Measurements from ENCODE around the gene SMARCA1.
"Not testable (repeated sequence)": the region's sequence is repeated elsewhere in the genome, so short reads cannot be mapped to it uniquely, and the experiment has no call there.

The SMARCA1 gene

DNA sequence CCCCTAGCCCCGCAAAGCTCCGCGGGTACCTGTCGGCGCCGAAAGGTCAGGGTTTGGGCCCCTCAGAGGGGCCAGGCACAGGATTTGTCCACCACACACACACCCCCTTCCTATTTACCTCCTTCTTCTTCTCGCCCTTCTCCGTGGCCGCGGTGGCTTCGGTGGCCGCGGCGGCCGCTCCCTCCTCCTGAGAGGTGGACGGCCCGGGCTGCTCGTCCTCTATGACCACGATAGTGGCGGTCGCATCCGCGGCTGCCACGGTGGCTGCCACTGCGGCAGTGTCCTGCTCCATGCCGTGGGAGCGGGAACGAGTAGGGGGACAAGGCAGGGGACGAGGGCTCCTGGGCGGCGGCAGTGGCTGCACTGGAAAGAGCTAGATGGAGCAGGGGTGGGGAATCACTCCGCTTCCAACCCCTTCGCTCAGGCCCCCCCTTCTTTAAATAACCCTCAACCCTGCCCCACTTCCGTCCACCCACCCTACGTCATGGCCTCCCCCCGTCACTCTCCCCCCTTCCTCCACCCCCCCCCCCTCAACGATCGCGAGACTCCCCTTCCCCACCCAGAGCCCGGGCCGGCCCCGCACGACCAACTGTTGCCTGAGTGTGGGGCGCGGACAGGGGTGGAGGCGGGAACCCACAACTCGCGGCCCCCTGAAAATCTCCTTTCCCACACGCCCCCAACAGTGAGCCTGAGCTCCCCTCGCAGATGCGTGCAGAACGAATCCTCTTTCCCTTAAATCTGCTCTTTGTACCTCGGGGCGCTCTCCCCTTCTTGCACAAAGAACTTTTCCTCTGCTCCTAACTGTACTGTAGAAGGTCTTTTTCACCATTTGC, at the start of gene SMARCA1:
SMARCA1 (minus strand) TSS at position 412 of the 833 bp plus-strand sequence; CDS start at position 292, 120 bp downstream.
- DNase-seq (ENCODE audit: low read depth in 2 of 2) = no peak

DNA sequence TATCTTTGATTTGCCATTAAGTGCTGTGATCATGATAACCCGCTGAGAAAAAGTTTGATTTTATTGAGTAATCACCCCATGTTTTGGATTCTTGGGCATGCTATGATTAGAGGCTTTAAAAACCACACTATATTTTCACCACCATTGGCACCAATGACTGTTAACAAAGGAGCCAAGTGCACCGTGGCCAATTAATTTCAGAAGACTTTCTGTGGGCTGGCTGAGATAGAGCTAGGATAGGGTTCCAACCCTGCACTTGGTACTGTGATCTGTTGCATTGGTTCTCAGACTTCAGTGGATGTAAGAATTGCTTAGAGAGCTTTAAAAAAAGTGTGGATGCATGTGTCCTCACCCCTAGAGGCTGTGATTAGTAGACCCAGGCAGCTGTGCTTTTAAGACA, 49.1 kb upstream of the SMARCA1 start:
- DNase-seq (ENCODE audit: low read depth in 2 of 2) = no peak

- no peak for DNase-seq (ENCODE audit: low read depth in 2 of 2)
Measured at GRCh38 chrX:129568349-129568748, 45.1 kb upstream of the SMARCA1 start.

GRCh38 chrX:129566073-129566472, 42.8 kb upstream of the SMARCA1 start:
- DNase-seq (ENCODE audit: low read depth in 2 of 2) = no peak

GRCh38 chrX:129565046-129565650, 41.9 kb upstream of the SMARCA1 start:
- DNase-seq (ENCODE audit: low read depth in 2 of 2) = no peak

DNA sequence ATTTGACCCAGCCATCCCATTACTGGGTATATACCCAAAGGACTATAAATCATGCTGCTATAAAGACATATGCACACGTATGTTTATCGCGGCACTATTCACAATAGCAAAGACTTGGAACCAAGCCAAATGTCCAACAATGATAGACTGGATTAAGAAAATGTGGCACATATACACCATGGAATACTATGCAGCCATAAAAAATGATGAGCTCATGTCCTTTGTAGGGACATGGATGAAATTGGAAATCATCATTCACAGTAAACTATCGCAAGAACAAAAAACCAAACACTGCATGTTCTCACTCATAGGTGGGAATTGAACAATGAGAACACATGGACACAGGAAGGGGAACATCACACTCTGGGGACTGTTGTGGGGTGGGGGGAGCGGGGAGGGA, 41.1 kb upstream of the SMARCA1 start:
- DNase-seq (ENCODE audit: low read depth in 2 of 2) = not testable (repeated sequence)

- DNase-seq (ENCODE audit: low read depth in 2 of 2) = no peak
Measured at GRCh38 chrX:129561453-129561852, 38.2 kb upstream of the SMARCA1 start.

GRCh38 chrX:129559783-129560182, 36.5 kb upstream of the SMARCA1 start:
- DNase-seq (ENCODE audit: low read depth in 2 of 2) = no peak

- DNase-seq (ENCODE audit: low read depth in 2 of 2) = no peak
Measured at GRCh38 chrX:129557844-129558480, 34.7 kb upstream of the SMARCA1 start.

- DNase-seq (ENCODE audit: low read depth in 2 of 2) = no peak
Measured at GRCh38 chrX:129556806-129557315, 33.6 kb upstream of the SMARCA1 start.

GRCh38 chrX:129554816-129555215, 31.5 kb upstream of the SMARCA1 start:
- DNase-seq (ENCODE audit: low read depth in 2 of 2) = not testable (repeated sequence)

- DNase-seq (ENCODE audit: low read depth in 2 of 2) = no peak
Measured at GRCh38 chrX:129553619-129554288, 30.5 kb upstream of the SMARCA1 start.

- DNase-seq (ENCODE audit: low read depth in 2 of 2) = no peak
Measured at GRCh38 chrX:129549124-129549523, 25.8 kb upstream of the SMARCA1 start.

GRCh38 chrX:129545408-129545807, 22.1 kb upstream of the SMARCA1 start:
- DNase-seq (ENCODE audit: low read depth in 2 of 2) = no peak

DNA sequence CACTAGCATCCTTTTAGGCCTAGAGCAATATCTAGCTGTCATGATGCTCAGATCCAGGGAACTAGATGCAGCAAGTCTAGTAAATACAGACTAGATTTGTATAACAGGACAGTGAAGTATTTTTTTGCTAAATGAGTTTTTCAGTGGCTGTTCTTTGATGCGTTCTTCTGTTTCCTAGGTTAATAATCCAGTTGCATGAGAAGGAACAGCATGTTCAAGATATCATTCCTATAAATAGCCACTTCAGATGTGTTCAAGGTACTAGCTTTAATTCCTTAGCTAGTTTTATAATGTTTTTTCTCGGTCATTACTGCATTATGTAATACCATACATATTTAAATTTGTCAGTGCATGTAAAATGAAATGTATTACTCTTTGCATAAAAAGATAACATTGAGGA, 21.5 kb upstream of the SMARCA1 start:
- DNase-seq (ENCODE audit: low read depth in 2 of 2) = no peak

DNA sequence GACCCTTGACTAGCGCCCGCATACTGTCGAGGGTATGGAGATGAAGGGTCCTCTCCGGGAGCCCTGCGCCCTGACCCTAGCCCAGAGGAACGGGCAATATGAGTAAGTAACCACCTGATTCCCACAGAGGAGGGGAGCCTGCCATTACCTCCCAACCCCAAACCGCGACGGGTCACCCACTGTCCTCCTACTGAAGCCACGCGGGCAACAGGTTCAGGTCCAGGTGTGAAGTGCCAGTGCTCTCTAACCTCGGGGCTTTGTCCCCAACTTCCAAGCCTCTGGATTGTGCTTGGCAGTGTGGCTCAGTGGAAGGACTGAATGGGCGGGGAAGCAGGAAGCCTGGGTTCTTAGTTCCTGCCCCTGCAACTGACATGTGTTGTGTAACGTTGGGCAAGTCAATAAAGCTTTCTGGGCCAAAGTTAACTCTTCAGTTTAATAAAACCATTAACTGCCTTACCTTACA, 17.5 kb upstream of the SMARCA1 start:
- DNase-seq (ENCODE audit: low read depth in 2 of 2) = no peak

DNA sequence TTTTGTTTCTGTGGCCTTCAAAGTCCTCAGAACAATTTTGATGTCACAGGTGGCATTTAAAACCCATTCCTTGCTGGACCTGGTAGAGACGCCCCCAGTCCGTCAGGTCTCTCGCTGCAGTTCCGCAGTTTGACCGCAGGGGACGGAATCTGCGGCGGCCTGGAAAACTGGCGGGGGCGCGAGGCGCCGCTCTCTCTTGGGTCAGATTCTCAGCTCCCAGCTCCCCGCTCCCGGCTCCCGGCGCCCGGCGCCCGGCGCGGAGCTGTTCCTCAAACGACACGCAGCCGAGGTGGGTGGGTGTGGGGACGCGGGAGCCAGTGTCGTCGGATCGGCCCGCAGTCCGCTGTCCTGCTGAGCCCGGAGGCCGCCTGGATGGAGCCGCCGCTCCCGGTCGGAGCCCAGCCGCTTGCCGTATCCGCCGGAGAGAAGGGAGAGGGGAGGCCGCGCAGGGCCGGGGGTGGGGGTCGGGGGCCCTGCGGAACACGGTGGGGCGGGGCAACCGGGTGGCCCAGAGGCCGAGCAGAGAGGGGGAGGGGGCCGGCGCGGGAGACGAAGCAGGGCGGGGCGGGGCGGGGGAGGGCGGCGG, 16.9 kb upstream of the SMARCA1 start, which contains the start of gene OCRL:
OCRL (plus strand) TSS at position 192 of the 586 bp plus-strand sequence; CDS start at position 373, 181 bp downstream.
- DNase-seq (ENCODE audit: low read depth in 2 of 2) = peak in 1 of 2 donors; percentile 33

- no peak for DNase-seq (ENCODE audit: low read depth in 2 of 2)
Measured at GRCh38 chrX:129534816-129535578, 11.7 kb upstream of the SMARCA1 start.

- no peak for DNase-seq (ENCODE audit: low read depth in 2 of 2)
Measured at GRCh38 chrX:129531132-129531531, 7.8 kb upstream of the SMARCA1 start.

GRCh38 chrX:129530410-129530809, 7.1 kb upstream of the SMARCA1 start:
- no peak for DNase-seq (ENCODE audit: low read depth in 2 of 2)

All from stimulated activated CD8-positive, alpha-beta memory T cell treated with anti-CD3 and anti-CD28 coated beads, Interleukin-15, amount 100 ng/mL, for 48 hours (primary cell).